GM12878 (cell line): ENCODE measurements around the gene ESRRG.

Source experiments
- CHD2 ChIP-seq: IDR thresholded peaks from 2 replicates; pipeline ENCODE4 v1.6.1; 2011; ENCODE audit warnings: low read depth, low read length, improper control_type of control experiment, borderline replicate concordance
- CREB1 ChIP-seq: IDR thresholded peaks from 2 replicates; pipeline ENCODE4 v1.6.1; 2012; ENCODE audit warnings: low read depth, mild to moderate bottlenecking, inconsistent platforms
- EP300 ChIP-seq, 2 experiments: fragments of 150-350 bp in 1 of 2; IDR thresholded peaks; 2 replicates each; pipeline ENCODE4 v1.6.1; 2011 to 2012; ENCODE audit warnings: low read depth in 2 of 2, low read length in 2 of 2, borderline replicate concordance in 1 of 2, improper control_type of control experiment in 1 of 2, inconsistent platforms in 1 of 2; ENCODE audit not compliant: control insufficient read depth in 1 of 2
- PML ChIP-seq: IDR thresholded peaks from 2 replicates; pipeline ENCODE4 v1.6.1; 2012; ENCODE audit warnings: low read length, inconsistent platforms
- POLR2AphosphoS5 ChIP-seq: IDR thresholded peaks from 2 replicates; pipeline ENCODE4 v1.6.1; 2011; ENCODE audit warnings: mild to moderate bottlenecking, low read length, inconsistent platforms
- SUPT20H ChIP-seq: IDR thresholded peaks from 2 replicates; pipeline ENCODE4 v1.6.1; 2011; ENCODE audit warnings: low read depth, mild to moderate bottlenecking, low read length, moderate library complexity, borderline replicate concordance; ENCODE audit not compliant: control insufficient read depth
- TF ChIP-seq, protein P1 (sequence below): IDR thresholded peaks from 2 replicates; pipeline ENCODE4 v1.6.1; 2012; ENCODE audit warnings: low read depth, low read length, improper control_type of control experiment
- TF ChIP-seq, protein P2 (sequence below), 3 experiments: IDR thresholded peaks in 2 of 3; conservative IDR thresholded peaks in 1 of 3; 2 replicates each; pipeline ENCODE4 v1.5.1; 2011; ENCODE audit warnings: low read depth in 3 of 3, low read length in 3 of 3, mild to moderate bottlenecking in 3 of 3, control low read depth in 2 of 3, moderate library complexity in 2 of 3, inconsistent platforms in 1 of 3, mixed read lengths in 1 of 3; ENCODE audit not compliant: control insufficient read depth in 2 of 3, insufficient read depth in 1 of 3; ENCODE audit errors: extremely low read depth in 1 of 3
- TF ChIP-seq, protein P3 (sequence below): IDR thresholded peaks from 2 replicates; pipeline ENCODE4 v1.6.1; 2012; ENCODE audit warnings: mild to moderate bottlenecking, low read depth, low read length

DNA sequence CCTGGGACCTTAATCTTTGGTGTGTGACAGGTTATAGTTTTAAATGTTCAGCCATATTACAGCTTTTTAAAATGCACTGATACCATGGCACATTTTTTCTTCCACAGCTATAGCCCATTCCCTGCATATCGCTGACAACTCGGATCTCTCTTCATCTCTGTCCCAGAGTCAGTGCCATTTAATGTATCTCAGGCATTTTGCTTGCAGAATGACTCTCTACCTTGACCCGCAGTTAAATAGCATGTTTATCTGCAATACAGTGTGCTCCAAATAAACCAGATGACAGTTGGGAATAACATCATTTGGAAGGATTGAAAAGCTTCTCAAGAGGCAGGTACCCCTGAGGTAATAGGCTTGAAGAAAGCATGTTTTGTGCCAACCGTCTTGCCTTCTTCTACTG lies 200.2 kb downstream of the ESRRG start:
- TF ChIP-seq POLR2AphosphoS5 (no peak), PML (no peak), SUPT20H (no peak), CHD2 (no peak), EP300 (IDR thresholded peaks at IDR 0.05; ENCODE audit: borderline replicate concordance in 1 of 2, control insufficient read depth in 1 of 2, low read depth in 2 of 2, low read length in 2 of 2) (no peak), CREB1 (no peak)
- TF ChIP-seq, protein P1, sequence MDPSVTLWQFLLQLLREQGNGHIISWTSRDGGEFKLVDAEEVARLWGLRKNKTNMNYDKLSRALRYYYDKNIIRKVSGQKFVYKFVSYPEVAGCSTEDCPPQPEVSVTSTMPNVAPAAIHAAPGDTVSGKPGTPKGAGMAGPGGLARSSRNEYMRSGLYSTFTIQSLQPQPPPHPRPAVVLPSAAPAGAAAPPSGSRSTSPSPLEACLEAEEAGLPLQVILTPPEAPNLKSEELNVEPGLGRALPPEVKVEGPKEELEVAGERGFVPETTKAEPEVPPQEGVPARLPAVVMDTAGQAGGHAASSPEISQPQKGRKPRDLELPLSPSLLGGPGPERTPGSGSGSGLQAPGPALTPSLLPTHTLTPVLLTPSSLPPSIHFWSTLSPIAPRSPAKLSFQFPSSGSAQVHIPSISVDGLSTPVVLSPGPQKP, result no peak
- TF ChIP-seq, protein P2, sequence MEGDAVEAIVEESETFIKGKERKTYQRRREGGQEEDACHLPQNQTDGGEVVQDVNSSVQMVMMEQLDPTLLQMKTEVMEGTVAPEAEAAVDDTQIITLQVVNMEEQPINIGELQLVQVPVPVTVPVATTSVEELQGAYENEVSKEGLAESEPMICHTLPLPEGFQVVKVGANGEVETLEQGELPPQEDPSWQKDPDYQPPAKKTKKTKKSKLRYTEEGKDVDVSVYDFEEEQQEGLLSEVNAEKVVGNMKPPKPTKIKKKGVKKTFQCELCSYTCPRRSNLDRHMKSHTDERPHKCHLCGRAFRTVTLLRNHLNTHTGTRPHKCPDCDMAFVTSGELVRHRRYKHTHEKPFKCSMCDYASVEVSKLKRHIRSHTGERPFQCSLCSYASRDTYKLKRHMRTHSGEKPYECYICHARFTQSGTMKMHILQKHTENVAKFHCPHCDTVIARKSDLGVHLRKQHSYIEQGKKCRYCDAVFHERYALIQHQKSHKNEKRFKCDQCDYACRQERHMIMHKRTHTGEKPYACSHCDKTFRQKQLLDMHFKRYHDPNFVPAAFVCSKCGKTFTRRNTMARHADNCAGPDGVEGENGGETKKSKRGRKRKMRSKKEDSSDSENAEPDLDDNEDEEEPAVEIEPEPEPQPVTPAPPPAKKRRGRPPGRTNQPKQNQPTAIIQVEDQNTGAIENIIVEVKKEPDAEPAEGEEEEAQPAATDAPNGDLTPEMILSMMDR (IDR thresholded peaks at IDR 0.05 in 2 of 3, conservative IDR thresholded peaks at IDR 0.05 in 1 of 3; ENCODE audit: control insufficient read depth in 2 of 3, extremely low read depth in 1 of 3, insufficient read depth in 1 of 3, low read depth in 3 of 3, low read length in 3 of 3), result no peak
- TF ChIP-seq, protein P3, sequence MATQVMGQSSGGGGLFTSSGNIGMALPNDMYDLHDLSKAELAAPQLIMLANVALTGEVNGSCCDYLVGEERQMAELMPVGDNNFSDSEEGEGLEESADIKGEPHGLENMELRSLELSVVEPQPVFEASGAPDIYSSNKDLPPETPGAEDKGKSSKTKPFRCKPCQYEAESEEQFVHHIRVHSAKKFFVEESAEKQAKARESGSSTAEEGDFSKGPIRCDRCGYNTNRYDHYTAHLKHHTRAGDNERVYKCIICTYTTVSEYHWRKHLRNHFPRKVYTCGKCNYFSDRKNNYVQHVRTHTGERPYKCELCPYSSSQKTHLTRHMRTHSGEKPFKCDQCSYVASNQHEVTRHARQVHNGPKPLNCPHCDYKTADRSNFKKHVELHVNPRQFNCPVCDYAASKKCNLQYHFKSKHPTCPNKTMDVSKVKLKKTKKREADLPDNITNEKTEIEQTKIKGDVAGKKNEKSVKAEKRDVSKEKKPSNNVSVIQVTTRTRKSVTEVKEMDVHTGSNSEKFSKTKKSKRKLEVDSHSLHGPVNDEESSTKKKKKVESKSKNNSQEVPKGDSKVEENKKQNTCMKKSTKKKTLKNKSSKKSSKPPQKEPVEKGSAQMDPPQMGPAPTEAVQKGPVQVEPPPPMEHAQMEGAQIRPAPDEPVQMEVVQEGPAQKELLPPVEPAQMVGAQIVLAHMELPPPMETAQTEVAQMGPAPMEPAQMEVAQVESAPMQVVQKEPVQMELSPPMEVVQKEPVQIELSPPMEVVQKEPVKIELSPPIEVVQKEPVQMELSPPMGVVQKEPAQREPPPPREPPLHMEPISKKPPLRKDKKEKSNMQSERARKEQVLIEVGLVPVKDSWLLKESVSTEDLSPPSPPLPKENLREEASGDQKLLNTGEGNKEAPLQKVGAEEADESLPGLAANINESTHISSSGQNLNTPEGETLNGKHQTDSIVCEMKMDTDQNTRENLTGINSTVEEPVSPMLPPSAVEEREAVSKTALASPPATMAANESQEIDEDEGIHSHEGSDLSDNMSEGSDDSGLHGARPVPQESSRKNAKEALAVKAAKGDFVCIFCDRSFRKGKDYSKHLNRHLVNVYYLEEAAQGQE, result no peak
